HG03025 (cell line): ENCODE data around the gene GLS2.
A peak's percentile ranks its signal among the peaks of the same experiment; 100 is the strongest.
"Not testable (repeated sequence)": the region's sequence is repeated elsewhere in the genome, so short reads cannot be mapped to it uniquely, and the experiment has no call there.

Experiments
- ATAC-seq: cut with Tn5 transposase; IDR thresholded peaks from one replicate; pipeline ENCODE4 v1.9.1; 2021; ENCODE audit warnings: mild to moderate bottlenecking, moderate library complexity; ENCODE audit not compliant: unreplicated experiment, low FRiP score

The GLS2 gene

GRCh38 chr12:56488041-56488955 is at the start of gene GLS2:
TSS of gene GLS2 (minus strand) at chr12:56488161. CDS start at chr12:56488118, 43 bp downstream.
- peak; percentile 63 for ATAC-seq

GRCh38 chr12:56537546-56537945 is 49.6 kb upstream of the GLS2 start:
- no peak for ATAC-seq

GRCh38 chr12:56530390-56531055 is 42.6 kb upstream of the GLS2 start:
- no peak for ATAC-seq

GRCh38 chr12:56529656-56530055 is 41.7 kb upstream of the GLS2 start:
- ATAC-seq: no peak

- ATAC-seq: no peak
Measured at GRCh38 chr12:56528846-56529245, 40.9 kb upstream of the GLS2 start.

- ATAC-seq: no peak
Measured at GRCh38 chr12:56522411-56523193, 34.6 kb upstream of the GLS2 start.

- ATAC-seq: no peak
Measured at GRCh38 chr12:56521590-56522371, 33.8 kb upstream of the GLS2 start, which contains the start of gene RBMS2. TSS of gene RBMS2 (plus strand) at chr12:56521820. CDS start at chr12:56522024, 204 bp downstream.

- no peak for ATAC-seq
Measured at GRCh38 chr12:56521209-56521589, 33.2 kb upstream of the GLS2 start.

- no peak for ATAC-seq
Measured at GRCh38 chr12:56520506-56520905, 32.5 kb upstream of the GLS2 start.

- no peak for ATAC-seq
Measured at GRCh38 chr12:56520048-56520447, 32.1 kb upstream of the GLS2 start.

GRCh38 chr12:56518570-56518969 is 30.6 kb upstream of the GLS2 start:
- no peak for ATAC-seq

GRCh38 chr12:56517854-56518253 is 29.9 kb upstream of the GLS2 start:
- no peak for ATAC-seq

- not testable (repeated sequence) for ATAC-seq
Measured at GRCh38 chr12:56514014-56514318, 26.0 kb upstream of the GLS2 start.

GRCh38 chr12:56510786-56511185 is 22.8 kb upstream of the GLS2 start:
- no peak for ATAC-seq

- ATAC-seq: not testable (repeated sequence)
Measured at GRCh38 chr12:56499879-56500278, 11.9 kb upstream of the GLS2 start.

GRCh38 chr12:56499452-56499851 is 11.5 kb upstream of the GLS2 start:
- ATAC-seq: not testable (repeated sequence)

- ATAC-seq: not testable (repeated sequence)
Measured at GRCh38 chr12:56498126-56498902, 10.4 kb upstream of the GLS2 start.

- ATAC-seq: not testable (repeated sequence)
Measured at GRCh38 chr12:56496704-56497103, 8.7 kb upstream of the GLS2 start.

- not testable (repeated sequence) for ATAC-seq
Measured at GRCh38 chr12:56494481-56494880, 6.5 kb upstream of the GLS2 start.

- not testable (repeated sequence) for ATAC-seq
Measured at GRCh38 chr12:56494106-56494415, 6.1 kb upstream of the GLS2 start.
